Ammon's horn (tissue), 1 donor: ENCODE results near the gene ECE2.

Experiments used
- DNase-seq: peaks from one replicate; pipeline ENCODE4 v3.0.0-alpha.2; 2016; ENCODE audit warnings: low spot score

ECE2 gene

DNA sequence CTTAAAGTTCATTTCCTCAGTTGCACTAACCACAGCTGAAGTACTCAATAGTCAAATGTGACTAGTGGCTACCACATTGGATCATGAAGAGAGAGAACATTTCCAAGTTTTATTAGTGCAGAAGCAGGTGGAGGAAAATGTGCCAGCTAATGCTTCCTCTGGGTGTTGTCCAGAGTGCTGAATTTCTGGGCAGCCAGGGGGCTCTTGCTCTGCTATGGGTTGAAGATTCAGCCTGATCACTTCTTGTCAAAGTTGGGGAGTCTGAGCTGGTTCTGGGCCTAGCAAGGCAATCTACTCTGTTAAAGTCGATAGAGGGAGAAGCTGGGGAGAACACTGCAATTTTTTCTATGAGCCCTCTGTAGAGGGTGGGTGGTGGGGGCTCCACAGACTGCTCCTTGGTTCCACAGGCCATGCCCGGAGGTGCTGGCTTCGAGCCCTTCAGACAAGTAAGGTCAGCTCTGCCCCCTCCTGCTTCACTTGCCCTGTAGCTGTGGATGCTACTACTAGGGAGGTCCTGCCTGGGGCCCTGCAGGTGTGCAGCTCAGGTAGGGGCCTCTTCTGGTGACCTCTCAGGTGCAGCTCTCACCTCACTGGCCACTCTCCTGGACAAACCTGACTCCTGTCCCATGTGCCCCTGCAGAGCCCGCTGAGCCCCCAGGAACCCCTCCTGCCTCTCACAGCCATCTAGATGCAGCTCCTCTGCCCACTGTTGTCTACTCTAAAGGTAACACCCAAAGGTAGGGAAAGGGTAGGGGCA, 35.3 kb upstream of the ECE2 start:
- no peak for DNase-seq

DNA sequence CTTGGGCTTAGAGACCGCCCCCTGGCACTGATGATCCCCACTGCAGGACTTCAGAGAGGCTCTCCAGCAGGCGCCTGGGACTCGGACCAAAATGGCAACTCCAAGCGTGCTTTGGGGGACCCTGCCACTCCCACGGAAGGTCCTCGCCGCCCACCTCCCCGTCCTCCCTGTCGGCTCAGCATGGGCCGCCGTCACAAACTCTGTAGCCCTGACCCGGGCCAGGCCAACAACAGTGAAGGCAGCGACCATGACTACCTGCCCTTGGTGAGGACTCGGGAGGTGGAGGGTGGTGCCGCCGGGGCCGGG, 34.7 kb upstream of the ECE2 start:
- no peak for DNase-seq

DNA sequence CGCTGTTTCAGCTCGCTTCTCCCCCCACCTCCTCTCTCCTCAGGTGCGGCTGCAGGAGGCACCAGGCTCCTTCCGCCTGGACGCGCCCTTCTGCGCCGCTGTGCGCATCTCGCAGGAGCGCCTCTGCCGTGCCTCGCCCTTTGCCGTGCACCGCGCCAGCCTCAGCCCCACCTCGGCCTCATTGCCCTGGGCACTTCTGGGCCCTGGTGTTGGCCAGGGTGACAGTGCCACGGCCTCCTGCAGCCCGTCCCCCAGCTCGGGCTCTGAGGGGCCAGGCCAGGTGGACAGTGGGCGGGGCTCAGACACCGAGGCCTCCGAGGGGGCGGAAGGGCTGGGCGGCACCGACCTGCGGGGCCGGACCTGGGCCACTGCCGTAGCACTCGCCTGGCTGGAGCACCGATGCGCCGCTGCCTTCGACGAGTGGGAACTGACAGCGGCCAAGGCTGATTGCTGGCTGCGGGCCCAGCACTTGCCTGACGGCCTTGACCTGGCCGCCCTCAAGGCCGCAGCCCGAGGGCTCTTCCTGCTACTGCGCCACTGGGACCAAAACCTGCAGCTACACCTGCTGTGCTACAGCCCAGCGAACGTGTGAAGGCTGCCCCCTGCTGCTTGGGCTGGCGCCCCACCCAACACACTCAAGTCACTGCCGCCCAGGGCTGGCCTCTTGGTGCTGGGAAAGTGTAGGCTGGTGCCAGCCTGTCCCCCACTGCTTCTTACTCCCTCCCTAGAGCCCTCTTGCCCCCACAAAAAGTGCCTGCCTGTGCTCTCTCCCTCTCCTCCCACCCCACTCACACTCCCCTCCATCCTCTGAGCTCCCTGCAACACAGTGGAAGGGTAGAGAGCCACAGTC, 34.1 kb upstream of the ECE2 start:
- no peak for DNase-seq

DNA sequence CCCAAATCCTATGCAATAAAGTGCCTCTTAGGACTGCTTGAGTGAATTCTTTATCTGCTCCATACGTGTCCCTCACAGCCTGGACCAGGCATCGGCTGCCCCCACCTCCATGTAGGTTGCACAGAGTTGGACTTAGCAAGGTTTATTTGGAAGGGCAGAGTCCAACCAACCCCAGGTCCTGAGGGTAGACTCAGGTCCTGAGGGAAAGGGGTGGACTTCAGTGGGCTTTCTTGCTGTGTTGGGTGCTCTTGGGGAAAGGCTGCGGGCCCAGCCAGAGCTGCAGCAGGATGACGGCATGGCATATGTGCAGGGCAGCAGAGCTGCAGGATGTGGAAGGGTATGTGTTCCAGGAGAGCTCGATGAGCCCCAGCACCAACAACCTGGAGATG, 33.5 kb upstream of the ECE2 start:
- DNase-seq, result no peak

DNA sequence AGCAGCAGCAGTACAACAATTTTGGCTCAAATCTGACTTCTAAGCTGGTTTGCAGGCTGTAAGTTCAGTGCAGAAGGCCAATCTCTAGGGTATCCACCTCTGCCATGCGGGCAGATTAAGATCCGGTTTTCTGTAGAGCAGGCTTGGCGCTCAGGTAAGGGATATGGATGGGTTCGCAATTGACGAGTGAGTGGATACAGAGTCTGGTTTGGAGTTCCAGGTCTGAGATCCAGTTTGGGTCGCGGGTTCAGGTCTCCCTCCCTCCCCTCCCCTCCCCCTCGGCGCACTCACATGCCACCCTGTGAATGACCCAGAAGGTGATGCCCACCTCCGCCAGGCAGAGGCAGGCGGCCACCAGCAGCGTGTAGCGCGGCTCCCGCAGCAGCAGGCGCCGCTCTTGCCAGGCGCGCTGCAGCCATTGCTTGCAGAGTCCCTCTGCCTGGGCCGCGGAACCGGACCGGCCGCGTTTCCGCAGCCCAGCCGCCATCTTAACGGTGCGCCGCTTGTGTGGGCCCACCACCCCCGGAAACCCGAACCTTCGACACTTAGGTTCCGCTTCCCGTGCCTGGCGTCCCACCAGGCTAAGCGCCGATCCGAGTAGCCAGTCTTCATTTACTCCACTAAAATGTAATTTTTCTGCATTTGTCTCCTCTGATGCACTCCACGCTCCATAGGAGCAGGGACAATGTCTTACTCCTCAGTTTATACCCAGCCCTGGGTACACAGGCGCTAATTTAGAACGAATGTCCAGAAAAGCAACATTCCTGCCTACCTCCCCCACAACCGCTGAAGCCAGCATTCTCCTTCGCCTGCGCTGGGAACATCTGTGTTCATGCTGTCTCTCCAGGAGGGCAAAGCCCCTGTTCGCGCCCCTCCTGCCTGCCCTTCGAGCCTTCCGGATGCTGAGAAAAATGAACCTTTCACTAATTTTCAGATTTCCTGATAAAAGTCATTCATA, 27.1 kb upstream of the ECE2 start, which contains the start of gene ALG3:
ALG3 (minus strand) TSS at position 509 of the 958 bp plus-strand sequence; CDS start at position 487, 22 bp downstream.
- DNase-seq, result peak; percentile 85

DNA sequence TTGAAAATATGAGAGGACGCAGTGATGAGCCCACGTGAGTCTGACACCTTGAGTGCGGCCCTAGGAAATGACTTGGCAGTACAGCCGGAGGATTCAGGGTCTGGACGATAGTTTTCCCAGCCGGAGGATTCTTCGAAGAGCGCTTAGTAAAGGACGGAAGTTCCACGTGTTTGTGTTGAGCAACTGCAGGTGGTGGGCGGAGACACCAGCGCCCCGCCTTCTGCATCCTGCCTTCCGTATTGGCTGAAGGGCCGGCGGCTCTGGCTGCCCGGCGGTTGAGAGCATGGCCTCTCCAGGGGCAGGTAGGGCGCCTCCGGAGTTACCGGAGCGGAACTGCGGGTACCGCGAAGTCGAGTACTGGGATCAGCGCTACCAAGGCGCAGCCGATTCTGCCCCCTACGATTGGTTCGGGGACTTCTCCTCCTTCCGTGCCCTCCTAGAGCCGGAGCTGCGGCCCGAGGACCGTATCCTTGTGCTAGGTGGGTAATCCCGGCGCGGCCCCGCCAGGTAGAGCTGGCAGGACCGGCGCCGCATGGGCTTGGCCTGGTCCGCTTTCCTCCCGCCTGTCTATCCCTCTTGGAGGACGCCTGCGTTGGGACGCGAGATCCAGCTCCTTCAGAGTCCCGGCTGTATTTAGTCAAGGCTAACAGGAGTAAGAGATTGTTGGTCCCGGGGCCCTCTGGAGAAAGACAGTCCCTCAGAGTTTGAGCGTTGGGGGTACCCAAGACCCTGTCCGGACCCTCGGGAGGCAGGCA, 26.2 kb upstream of the ECE2 start, which contains the start of gene EEF1AKMT4:
EEF1AKMT4 (plus strand) TSS at position 261 of the 755 bp plus-strand sequence; CDS start at position 284, 23 bp downstream.
- peak; percentile 97 for DNase-seq

DNA sequence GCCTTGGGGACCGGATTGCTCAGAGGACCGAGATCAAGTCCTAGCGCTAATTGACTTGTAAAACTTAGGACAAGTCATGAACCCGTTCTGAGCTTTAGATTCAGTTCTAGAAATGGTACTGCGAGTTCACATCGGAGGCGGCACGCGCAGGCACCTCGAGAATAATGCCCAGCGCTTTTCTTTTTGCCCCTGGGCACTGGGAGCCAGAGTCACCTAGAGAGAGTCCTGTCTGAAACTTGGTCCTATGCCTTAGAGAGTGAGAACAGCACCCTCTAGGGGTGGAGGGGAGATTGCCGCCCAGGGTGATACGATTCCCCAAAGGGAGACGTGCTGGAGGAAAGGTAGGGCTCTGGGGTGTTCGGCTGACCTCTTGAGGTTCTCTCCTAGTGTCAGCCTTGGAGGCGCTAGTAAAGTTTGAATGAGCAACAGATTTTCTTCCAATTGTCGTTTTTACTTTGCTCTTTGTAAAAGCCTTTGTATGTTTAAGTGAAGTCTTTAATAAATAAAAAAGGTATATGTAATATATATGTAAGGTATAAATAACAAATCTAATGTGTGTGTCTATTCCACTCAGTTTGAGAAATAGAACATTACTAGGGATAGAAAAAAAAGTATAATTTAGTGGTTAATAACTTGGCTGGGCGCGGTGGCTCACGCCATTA, 25.5 kb upstream of the ECE2 start:
- DNase-seq, result peak; percentile 89

DNA sequence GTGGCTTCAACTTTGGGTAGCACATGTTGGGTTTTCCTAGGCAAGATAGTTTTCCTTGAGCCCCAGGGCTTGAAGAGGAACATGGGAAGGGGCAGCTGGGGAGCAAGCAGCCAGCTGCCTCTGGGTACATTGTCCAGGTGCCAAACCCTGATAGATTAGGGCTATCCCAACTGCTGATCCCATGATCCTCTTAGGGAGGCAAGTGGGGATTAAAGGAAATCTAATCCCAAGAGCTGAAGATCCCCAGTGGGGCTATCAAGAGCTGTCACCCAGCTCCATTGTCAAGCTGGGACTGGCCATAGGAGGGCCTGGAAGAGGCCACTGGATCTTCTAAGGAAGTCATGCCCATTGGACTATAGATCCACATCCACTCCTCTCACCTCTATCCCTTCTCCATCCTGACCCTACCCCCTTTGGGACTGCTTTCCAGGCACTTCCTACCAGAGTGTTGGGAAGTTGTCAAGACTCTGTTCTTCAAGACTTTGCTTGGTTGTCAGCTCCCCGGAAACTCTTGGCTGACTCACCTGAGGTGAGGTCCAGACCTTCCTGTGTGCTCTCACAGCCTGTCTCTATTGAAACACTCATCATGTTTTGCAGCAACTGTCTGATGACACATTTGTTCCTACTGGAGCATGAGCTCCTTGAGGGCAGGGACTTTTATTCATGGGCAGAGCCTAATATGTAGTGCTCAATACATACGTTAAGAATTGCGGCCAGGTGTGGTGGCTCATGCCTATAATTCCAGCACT, 20.4 kb upstream of the ECE2 start:
- DNase-seq, result no peak

DNA sequence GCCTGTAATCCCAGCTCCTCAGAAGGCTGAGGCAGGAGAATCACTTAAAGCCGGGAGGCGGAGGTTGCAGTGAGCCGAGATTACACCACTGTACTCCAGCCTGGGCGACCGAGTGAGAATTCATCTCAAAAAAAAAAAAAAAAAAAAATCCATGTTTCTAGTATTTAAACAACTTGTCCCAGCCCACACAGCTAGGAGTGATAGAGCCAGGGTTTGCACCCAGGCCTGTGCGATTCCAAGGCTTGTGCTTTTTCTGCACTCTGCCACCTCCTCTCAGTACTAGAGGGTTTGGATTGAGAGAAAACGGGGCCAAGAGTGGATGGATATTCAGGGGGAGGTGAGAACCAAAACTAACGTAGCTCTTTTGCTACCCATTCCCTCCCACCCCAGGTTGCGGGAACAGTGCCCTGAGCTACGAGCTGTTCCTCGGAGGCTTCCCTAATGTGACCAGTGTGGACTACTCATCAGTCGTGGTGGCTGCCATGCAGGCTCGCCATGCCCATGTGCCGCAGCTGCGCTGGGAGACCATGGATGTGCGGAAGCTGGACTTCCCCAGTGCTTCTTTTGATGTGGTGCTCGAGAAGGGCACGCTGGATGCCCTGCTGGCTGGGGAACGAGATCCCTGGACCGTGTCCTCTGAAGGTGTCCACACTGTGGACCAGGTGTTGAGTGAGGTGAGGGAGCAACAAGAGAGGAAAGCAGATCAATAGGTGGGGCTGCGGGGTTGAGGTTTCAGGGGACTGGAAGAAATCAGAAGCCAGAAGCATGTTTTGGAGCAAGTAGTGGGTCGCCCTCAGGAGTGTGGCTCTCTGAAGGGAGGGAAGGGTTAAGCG, 18.5 kb upstream of the ECE2 start:
- DNase-seq, result no peak

DNA sequence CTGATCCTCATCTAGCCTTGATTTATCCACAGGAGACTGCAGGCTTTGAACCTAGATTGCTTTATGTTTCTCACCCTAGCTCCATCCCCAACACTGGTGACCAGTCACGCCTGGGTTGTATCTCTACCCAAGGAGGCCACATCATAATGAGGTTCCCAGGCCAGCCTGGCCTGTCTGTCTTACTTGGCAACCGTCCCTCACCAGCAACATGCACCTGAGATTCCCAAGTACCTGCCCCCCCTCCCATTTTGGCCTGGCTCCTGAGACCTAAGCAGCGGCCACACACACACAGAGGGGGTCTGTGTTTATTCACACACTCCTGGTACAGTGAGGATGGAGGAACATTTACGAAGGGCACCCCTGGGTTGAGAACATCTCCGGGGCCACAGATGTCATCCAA, 16.9 kb upstream of the ECE2 start:
- no peak for DNase-seq

DNA sequence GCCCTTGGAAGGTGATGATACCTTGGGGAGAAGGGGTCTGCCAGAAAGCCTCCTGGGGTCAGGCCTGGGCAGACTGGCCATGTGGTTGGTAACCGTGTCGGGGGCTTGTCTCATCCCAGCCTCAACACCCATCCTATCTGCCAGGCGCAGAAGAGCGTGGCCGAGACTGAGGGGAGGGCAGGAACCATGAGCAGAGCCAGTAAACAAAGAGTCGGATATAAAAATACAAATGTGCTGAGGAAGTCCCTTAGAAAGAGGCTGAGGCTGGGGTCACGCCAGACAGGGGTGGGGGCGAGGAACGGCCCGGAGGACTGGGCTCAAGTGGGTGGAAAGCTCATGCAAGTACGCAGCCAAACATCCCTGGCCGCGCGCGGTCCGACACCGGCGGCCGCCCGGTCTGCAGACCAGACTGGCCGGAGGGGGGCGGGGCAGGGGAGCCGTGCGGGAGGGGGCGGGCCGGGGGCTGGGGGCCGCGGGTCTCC, 16.4 kb upstream of the ECE2 start:
- DNase-seq, result no peak

DNA sequence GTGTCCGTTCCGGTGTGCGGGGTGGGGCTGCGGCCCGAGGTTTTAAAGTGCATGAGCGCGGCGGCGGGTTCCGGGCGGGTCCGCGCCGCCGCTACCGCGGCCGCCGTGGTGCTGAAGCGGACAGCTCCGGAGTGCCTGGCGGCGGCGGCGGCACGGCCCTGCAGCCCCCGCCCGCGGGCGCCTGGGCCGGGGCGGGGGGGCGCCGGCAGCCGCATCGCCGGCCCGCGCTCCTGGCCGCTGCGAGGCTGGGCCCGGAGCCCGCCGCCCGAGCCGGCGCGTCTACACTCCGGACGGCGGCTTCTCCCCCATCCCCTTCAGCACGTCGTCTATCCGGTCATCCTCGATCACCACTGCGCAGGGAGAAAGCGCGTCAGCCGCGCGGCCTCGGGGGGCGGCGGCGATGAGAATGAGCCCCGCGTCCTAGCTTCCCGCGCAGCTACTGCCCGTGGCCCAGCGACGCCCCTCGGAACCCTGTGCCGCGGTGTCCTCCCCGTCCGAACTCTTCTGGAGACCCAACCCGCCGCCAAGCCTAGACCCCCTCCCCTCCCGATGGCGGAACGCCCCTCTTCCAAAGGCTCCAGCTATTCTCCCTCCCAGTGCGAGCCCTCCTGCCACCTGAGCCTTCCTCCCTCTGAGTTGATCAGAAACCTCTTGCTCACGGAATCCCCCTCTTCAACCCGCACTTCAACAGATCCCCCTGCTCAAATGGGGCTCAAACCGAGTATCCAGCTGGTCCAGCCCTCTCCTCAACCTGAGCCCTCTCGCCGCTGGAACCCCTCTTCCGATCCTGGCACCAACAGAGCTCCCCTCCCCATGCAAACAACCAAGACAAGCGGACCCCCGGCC, 15.7 kb upstream of the ECE2 start:
- peak; percentile 28 for DNase-seq

DNA sequence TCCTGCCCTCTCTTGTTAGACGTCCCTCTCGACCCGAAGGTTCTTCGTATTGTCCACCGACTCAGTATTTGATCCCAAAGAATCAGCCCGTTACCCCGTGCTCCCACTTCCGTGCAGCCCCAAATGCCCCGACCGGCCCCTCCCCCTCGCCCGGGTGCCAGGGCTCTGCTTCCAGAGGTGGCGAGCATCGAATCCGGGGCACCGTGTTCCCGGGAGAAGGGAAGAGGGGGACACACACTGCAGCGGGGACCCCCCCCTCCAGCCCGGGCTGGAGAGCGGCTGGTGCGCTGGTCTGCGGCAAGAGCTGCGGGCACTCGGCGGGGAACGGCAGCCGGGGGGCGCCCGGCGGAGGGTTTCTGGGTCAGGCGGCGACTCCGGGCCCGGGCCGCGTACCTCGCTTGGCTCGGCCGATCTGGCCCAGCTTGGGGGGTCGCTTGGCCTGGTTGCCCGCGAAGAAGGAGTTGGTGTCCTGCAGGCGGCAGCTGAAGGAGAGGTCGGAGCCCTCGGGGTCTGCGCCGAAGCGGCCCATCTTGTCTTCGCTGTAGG, 15.0 kb upstream of the ECE2 start:
- no peak for DNase-seq

DNA sequence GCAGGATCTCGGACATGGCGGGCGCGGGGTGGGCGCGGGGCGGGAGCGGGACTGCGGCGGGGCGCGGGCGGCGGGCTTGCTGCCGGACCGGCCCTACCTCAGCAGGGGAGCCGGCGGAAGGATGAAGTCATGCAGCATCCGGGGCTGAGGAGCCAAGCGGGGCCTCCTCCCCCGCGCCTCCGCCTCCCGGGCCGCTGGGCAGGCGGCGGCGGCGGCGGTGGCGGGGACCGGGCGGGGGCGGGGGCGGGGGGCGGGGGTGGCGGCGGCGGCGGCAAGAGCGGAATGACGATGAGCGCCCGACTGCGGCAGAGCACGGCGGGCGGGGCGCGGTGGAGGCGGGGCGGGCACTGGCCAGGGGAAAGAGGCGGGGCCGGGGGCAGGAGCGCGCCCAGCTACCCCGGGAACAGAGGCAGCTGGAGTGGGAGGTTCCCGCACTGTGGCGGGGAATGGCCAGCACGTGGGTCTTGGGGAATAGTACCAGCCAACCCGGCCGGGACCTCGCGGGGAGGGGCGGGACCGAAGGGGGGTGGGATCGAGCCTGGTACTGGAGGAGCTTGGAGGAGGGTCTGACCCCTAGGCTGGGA, 14.5 kb upstream of the ECE2 start, which contains the start of gene CAMK2N2:
CAMK2N2 (minus strand) TSS at position 284 of the 584 bp plus-strand sequence; CDS start at position 16, 268 bp downstream.
- peak; percentile 56 for DNase-seq

DNA sequence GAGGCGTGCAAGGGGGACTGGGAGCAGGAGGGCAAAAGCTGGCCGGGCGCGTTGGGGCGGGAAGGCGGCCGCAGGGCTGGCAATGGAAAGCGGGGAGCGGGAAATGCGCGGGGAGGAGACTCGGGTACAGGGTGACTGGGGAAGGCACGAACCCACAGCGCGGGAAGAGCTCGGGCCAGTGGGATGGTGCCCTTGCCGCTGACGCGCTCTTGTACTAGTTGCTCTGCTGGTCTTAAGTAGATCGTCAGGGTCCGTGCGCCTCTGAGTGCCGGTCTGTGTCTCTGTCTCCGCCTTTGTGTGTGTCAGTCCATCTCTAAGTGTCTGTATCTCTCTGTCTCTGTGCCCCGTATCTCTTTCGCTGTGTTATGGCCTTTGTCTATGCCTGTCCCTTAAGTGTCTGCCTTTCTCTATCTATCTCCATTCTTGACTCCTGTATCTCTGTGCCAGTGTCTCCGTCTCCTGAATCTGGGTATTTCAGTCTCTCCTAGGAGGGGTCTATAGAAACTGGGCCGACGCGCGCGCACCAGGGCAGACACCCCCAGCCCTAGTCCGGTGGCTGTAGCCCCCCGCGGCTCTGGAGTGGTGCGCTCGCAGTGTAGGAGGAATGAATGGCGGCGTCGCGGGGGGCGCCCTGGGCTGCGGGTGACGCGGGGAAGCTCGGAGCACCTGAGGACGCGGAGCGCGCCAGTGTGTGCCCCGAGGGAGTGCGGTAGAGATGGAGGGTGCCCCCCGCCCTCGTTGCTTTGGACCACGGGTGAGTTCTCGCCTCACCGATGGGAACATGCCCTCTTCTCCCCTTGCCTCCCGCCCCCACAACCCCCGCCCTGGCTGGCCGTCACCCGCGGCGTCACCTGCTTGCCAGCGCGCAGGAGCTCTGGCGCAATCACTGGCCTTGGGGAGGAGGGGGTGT, 13.7 kb upstream of the ECE2 start:
- DNase-seq, result no peak

DNA sequence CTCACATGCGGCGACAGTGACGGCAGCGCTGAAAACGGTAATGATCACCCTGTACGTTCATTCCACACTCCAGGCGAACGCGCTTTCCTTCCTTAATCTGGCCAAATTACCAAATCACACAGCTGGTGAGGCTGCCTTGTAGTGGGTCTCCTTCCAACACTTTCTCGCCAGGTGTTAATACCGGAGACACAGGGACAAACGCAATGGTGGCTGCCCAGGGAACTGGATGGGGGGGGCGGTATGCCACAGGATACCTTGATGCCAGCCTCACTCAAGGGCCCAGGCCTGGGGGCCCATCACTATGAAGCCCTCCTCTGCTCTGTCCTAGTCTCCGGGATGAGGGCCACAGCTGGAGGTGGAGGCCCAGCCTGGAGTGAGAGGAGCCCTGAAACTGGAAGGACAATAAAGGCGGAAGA, 13.1 kb upstream of the ECE2 start:
- no peak for DNase-seq
